ENCODE data around the gene MEF2C. TPM values are rescaled to one million over a fixed set of nuclear protein-coding genes. Genes with fewer than 3 reads are reported as not detected.

The MEF2C gene
- total RNA-seq, 2 donors from 2014 or later, result 0.64 to 0.86 TPM

GRCh38 chr5:88895681-88896501, 12.9 kb upstream of the MEF2C start:
- no peaks in the 10 kb centered on the region for H3K36me3 ChIP-seq (ENCODE audit: control insufficient read depth, insufficient read depth, low read length)
- WGBS, 2 experiments (ENCODE audit: insufficient coverage in 1 of 2, insufficient read length in 1 of 2), result 91% methylated on average over 9 of the region's 10 CpGs
- H3K9me3 Mint-ChIP-seq, result no peaks in the 10 kb centered on the region
- no peaks in the 10 kb centered on the region for H3K4me1 ChIP-seq (ENCODE audit: control insufficient read depth, insufficient read depth, low read length)
- no peak for TF ChIP-seq CTCF (conservative IDR thresholded peaks at IDR 0.05)
- H3K36me3 Mint-ChIP-seq (ENCODE audit: low read depth), result no peaks in the 10 kb centered on the region
- H3K4me3 ChIP-seq (ENCODE audit: low read length), result no peak overlapping the region
- H3K4me1 Mint-ChIP-seq, result peaks cover 9% of the 10 kb centered on the region
- H3K9ac ChIP-seq (ENCODE audit: extremely low read depth, low read length, poor library complexity, severe bottlenecking), result no peak overlapping the region
- H3K9me3 ChIP-seq (ENCODE audit: control insufficient read depth, low read length), result no peaks in the 10 kb centered on the region
- H3K27ac Mint-ChIP-seq, result no peak overlapping the region
- no peak overlapping the region for H3K4me3 Mint-ChIP-seq
- H3K27ac ChIP-seq (ENCODE audit: low read depth, low read length), result no peak overlapping the region
- DNase-seq, result no peak
- peaks cover 1% of the 10 kb centered on the region for H3K27me3 ChIP-seq (ENCODE audit: control insufficient read depth, insufficient read depth, low read length, poor library complexity, severe bottlenecking)
- peaks cover 2% of the 10 kb centered on the region for H3K27me3 Mint-ChIP-seq (ENCODE audit: insufficient read depth)

GRCh38 chr5:88892669-88893068, 9.7 kb upstream of the MEF2C start:
- no peak overlapping the region for H3K9ac ChIP-seq (ENCODE audit: extremely low read depth, low read length, poor library complexity, severe bottlenecking)
- no peak overlapping the region for H3K27ac ChIP-seq (ENCODE audit: low read depth, low read length)
- H3K4me1 ChIP-seq (ENCODE audit: control insufficient read depth, insufficient read depth, low read length), result no peaks in the 10 kb centered on the region
- H3K4me3 ChIP-seq (ENCODE audit: low read length), result no peak overlapping the region
- H3K36me3 Mint-ChIP-seq (ENCODE audit: low read depth), result no peaks in the 10 kb centered on the region
- no peak overlapping the region for H3K27ac Mint-ChIP-seq
- no peaks in the 10 kb centered on the region for H3K36me3 ChIP-seq (ENCODE audit: control insufficient read depth, insufficient read depth, low read length)
- peaks cover 34% of the 10 kb centered on the region for H3K27me3 Mint-ChIP-seq (ENCODE audit: insufficient read depth)
- DNase-seq, result no peak
- H3K4me3 Mint-ChIP-seq, result no peak overlapping the region
- H3K27me3 ChIP-seq (ENCODE audit: control insufficient read depth, insufficient read depth, low read length, poor library complexity, severe bottlenecking), result peaks cover 33% of the 10 kb centered on the region
- peaks cover 19% of the 10 kb centered on the region for H3K4me1 Mint-ChIP-seq
- TF ChIP-seq CTCF (conservative IDR thresholded peaks at IDR 0.05), result no peak
- 79 to 89% methylated on average over 3 of the region's 3 CpGs for WGBS, 2 experiments (ENCODE audit: insufficient coverage in 1 of 2, insufficient read length in 1 of 2)
- no peaks in the 10 kb centered on the region for H3K9me3 ChIP-seq (ENCODE audit: control insufficient read depth, low read length)
- H3K9me3 Mint-ChIP-seq, result no peaks in the 10 kb centered on the region

GRCh38 chr5:88890070-88890781, 7.2 kb upstream of the MEF2C start:
- TF ChIP-seq CTCF (conservative IDR thresholded peaks at IDR 0.05), result no peak
- no peak overlapping the region for H3K27ac Mint-ChIP-seq
- WGBS, 2 experiments (ENCODE audit: insufficient coverage in 1 of 2, insufficient read length in 1 of 2), result 73 to 87% methylated on average over 6 to 9 of the region's 10 CpGs
- H3K9me3 Mint-ChIP-seq, result no peaks in the 10 kb centered on the region
- no peak overlapping the region for H3K9ac ChIP-seq (ENCODE audit: extremely low read depth, low read length, poor library complexity, severe bottlenecking)
- no peak overlapping the region for H3K27ac ChIP-seq (ENCODE audit: low read depth, low read length)
- no peaks in the 10 kb centered on the region for H3K4me1 ChIP-seq (ENCODE audit: control insufficient read depth, insufficient read depth, low read length)
- no peaks in the 10 kb centered on the region for H3K9me3 ChIP-seq (ENCODE audit: control insufficient read depth, low read length)
- H3K4me1 Mint-ChIP-seq, result peaks cover 19% of the 10 kb centered on the region
- peak overlapping the region; percentile 77 for H3K4me3 ChIP-seq (ENCODE audit: low read length)
- no peaks in the 10 kb centered on the region for H3K36me3 ChIP-seq (ENCODE audit: control insufficient read depth, insufficient read depth, low read length)
- H3K36me3 Mint-ChIP-seq (ENCODE audit: low read depth), result no peaks in the 10 kb centered on the region
- no peak for DNase-seq
- peaks cover 58% of the 10 kb centered on the region for H3K27me3 ChIP-seq (ENCODE audit: control insufficient read depth, insufficient read depth, low read length, poor library complexity, severe bottlenecking)
- peak overlapping the region; percentile 76 for H3K4me3 Mint-ChIP-seq
- H3K27me3 Mint-ChIP-seq (ENCODE audit: insufficient read depth), result peaks cover 55% of the 10 kb centered on the region
